NT2/D1 (cell line): Measurements from ENCODE around the gene ZNF408.

Experiments used
- DNase-seq: peaks from one replicate; pipeline ENCODE4 v3.0.0-alpha.2; 2011; ENCODE audit warnings: low read depth, low spot score
- H3K27me3 ChIP-seq: 2 replicates; pipeline ENCODE4 v1.6.0; 2011; ENCODE audit warnings: mild to moderate bottlenecking; ENCODE audit not compliant: insufficient read length, insufficient read depth
- H3K36me3 ChIP-seq: 2 replicates; pipeline ENCODE4 v1.6.1; 2011; ENCODE audit warnings: mild to moderate bottlenecking, low read length, mixed read lengths; ENCODE audit not compliant: insufficient read depth, insufficient read length
- H3K4me1 ChIP-seq: 2 replicates; pipeline ENCODE4 v1.5.1; 2011; ENCODE audit not compliant: insufficient read depth, insufficient read length
- H3K4me3 ChIP-seq: 2 replicates; pipeline ENCODE4 v1.5.1; 2011; ENCODE audit warnings: low read depth; ENCODE audit not compliant: insufficient read length
- H3K9ac ChIP-seq: 2 replicates; pipeline ENCODE4 v1.6.0; 2011; ENCODE audit warnings: low read depth; ENCODE audit not compliant: insufficient read length
- H3K9me3 ChIP-seq: 2 replicates; pipeline ENCODE4 v1.5.1; 2011; ENCODE audit warnings: mild to moderate bottlenecking, low read length; ENCODE audit not compliant: insufficient read depth
- SUZ12 ChIP-seq: IDR thresholded peaks from 2 replicates; pipeline ENCODE4 v1.6.1; 2011; ENCODE audit not compliant: insufficient read length, insufficient read depth; ENCODE audit errors: extremely low read depth
- YY1 ChIP-seq: IDR thresholded peaks from 2 replicates; pipeline ENCODE4 v1.6.1; 2011; ENCODE audit not compliant: insufficient read length, insufficient read depth
- ZNF274 ChIP-seq: IDR thresholded peaks from 2 replicates; pipeline ENCODE4 v1.6.1; 2011; ENCODE audit warnings: mild to moderate bottlenecking, low read depth, low read length

ZNF408 gene

DNA sequence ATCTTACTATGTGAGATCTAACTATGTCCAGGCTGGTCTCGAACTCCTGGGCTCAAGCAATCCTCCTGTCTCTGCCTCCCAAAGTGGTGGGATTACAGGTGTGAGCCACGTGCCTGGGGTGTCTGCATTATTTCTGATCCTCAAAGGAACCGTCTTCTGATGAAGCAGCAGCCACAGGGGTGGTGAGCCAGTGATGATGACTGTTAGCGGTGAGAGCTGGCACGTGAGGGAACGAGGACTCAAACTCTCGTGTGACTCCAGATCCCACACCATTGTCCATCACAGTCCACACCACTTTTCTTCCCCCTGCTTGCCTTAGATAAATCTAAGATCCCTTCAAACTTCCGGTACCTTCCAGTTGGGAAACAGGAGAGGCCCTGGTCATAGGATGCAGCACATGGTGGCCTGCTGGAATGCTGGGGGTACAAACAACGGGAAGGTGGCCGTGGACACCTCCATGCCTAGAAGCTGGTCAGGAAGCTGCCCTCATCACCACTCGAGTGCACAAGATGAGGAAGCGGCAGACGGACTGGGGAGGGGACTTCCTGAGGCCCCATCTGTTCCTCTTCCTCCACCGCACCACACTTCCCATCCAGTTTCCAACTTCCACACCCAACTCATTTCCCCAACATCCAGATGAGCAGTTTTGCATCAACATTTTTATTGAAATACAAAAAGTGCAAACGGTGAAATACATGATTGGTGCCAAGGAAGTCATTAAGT is 24.2 kb upstream of the ZNF408 start:
- Histone ChIP-seq H3K27me3 (no peaks in the 10 kb centered on the region), H3K9me3 (no peaks in the 10 kb centered on the region), H3K36me3 (peaks cover 76% of the 10 kb centered on the region), H3K4me1 (peaks cover 36% of the 10 kb centered on the region), H3K4me3 (no peak overlapping the region), H3K9ac (no peak overlapping the region)
- no peak for DNase-seq
- TF ChIP-seq YY1, result no peak

DNA sequence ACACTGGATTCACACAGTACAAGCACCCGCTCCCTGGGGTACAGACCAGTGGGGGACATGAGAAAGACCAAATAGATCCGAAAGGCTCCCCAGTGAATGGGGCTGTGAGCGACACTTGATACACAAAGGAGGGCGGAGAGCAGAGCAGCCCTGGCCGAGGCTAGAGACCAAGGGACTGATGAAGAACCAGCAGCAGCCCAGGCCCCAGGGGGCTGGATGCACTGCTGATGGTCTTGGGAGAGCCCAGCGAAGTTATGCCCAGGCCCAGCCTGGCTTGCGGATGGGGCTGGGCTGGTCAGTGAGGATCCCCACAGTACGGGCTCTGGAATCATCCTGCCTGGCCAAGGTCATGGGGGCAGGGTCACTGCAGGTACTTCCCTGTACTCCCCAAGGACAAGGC is 23.7 kb upstream of the ZNF408 start:
- Histone ChIP-seq H3K36me3 (peaks cover 76% of the 10 kb centered on the region), H3K27me3 (no peaks in the 10 kb centered on the region), H3K4me1 (peaks cover 36% of the 10 kb centered on the region), H3K9ac (no peak overlapping the region), H3K4me3 (no peak overlapping the region), H3K9me3 (no peaks in the 10 kb centered on the region)
- DNase-seq, result no peak
- TF ChIP-seq ZNF274, result no peak

DNA sequence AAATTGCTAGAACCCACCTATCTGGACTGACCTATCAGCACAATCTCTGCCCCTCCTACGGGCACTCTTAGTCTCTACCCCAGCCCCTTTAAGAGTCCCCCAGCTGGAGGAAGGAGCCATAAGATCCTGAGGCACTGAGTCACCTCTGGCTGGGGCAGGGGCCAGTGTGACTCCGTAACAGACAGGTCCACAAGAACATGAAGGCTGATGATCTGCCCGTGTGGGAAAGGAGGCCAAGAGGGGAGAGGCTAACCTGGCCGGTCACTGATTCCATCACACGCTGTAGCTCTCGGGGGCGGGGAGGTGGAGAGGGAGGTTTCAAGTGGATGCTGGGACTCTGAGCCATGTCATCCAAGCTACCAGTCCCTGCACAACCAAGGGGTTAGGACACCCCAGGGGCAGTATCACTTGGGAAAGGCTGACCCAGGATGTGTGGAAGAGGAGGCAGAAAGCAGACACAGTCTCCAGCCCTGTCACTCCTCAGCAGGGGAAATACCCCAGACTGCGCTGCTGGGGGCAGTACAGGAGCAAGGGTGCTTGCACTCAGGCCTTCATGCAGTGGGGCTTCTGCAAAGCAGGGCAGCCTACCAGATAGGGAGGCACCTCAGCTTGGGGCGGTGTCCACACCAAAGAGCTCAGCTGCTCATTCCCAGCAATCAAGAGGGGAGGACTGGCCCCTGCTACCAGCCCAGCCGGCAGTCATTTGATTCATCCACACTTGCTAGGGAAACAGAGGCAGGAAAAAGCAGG is 22.7 kb upstream of the ZNF408 start:
- Histone ChIP-seq H3K9ac (peak overlapping the region; percentile 43), H3K9me3 (no peaks in the 10 kb centered on the region), H3K4me3 (no peak overlapping the region), H3K4me1 (peaks cover 35% of the 10 kb centered on the region), H3K27me3 (no peaks in the 10 kb centered on the region), H3K36me3 (peaks cover 68% of the 10 kb centered on the region)
- no peak for DNase-seq
- TF ChIP-seq ZNF274 (no peak), YY1 (no peak), SUZ12 (no peak)

DNA sequence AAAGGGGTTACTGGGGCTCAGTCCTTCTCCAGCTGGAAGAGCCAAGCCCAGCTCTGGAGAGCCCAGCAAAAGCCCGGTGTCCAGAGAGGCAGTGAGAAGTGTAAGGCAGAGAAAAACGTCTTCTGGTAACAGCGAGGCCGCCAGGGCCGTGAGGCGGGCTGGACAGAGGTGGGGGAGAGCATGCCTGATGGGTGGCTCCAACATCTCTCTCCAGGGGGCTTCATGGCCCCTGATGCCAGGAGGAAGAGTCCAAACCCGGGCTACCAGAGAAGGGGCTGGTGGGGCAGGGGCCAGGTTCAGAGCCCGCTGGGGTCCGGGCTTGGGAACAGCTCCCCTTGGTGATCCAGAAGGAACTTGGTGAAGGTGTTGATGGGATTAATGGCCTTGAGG is 22.1 kb upstream of the ZNF408 start:
- Histone ChIP-seq H3K4me3 (no peak overlapping the region), H3K9me3 (no peaks in the 10 kb centered on the region), H3K9ac (no peak overlapping the region), H3K27me3 (no peaks in the 10 kb centered on the region), H3K36me3 (peaks cover 65% of the 10 kb centered on the region), H3K4me1 (peaks cover 30% of the 10 kb centered on the region)
- no peak for DNase-seq
- TF ChIP-seq SUZ12, result no peak

DNA sequence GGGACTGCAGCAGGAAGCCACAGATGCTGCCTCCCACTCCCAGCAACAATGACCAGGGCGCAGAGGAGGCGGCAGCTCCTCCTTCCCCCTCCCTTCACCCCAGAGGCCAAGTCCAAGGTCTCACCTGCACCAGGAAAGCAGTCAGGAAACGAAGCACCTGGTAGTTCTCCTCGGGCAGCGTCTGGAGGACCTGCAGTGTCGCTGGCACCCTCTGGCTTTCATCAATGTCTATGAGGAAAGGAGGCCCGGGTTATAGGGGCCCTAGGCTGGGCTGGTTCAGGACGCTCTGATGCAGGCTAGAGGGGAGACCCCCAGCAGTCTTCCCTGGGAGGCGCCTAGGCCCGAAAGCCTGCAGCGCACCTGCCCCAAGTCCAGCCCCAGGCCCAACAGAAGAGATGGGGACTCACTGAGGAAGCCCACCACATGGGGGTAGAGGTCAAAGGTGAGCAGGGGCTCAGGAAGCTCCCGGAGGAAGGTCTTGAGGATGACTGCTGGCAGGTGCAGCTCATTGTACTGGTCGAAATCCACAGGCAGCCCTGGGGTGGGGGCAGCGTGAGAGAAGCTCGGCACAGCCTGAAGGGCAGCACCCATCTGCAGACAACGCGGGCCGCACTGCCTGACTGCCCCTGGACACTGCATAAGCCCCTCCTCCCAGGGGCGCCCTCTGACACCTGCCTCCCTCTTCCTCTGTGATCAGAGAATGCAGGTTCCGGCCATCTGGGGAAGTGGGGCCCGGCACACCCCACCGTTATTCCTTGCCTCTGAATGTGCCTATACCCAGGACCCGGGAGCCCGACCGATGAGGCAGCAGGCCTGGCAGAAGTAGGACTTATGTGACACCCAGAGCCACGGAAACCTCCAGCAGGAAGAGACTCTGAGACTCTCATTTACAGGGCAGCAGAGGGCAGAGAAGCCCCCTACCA is 21.3 kb upstream of the ZNF408 start:
- peaks cover 25% of the 10 kb centered on the region for H3K4me1 ChIP-seq
- no peak overlapping the region for H3K4me3 ChIP-seq
- peaks cover 66% of the 10 kb centered on the region for H3K36me3 ChIP-seq
- H3K9me3 ChIP-seq, result no peaks in the 10 kb centered on the region
- DNase-seq, result no peak
- no peaks in the 10 kb centered on the region for H3K27me3 ChIP-seq
- TF ChIP-seq YY1 (no peak), SUZ12 (no peak), ZNF274 (no peak)
- no peak overlapping the region for H3K9ac ChIP-seq

DNA sequence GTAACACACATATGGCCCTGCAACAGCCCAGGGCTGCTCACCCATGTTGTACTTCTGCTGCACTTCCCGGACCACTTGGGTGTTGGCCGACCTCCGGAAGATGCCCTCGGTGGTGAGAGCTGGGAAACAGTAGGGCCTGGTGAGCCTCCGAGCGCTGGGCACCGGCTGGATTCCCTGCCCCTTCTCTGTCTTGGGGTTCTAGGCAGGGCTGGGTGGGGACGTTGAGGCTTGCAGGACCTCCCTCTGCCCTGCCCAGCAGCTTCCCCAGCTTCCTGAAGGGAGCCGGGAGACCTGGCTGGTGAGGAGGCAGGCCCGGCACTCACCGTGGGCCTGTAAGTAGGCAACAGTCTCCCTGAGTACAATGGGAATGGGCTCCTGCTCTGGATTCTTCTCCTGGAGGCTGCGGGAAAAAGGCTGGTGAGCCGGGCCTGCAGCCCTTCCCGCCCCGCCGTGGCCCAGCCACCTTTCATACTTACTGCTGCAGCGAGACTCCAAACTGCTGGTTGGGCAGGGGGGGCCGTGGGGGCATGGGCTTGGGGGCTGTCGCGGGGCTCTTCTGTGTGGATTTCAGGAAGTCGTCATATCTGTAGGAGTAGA is 20.6 kb upstream of the ZNF408 start:
- no peaks in the 10 kb centered on the region for H3K9me3 ChIP-seq
- H3K36me3 ChIP-seq, result peaks cover 66% of the 10 kb centered on the region
- DNase-seq, result no peak
- H3K4me1 ChIP-seq, result peaks cover 25% of the 10 kb centered on the region
- H3K4me3 ChIP-seq, result no peak overlapping the region
- H3K27me3 ChIP-seq, result no peaks in the 10 kb centered on the region
- TF ChIP-seq YY1 (no peak), ZNF274 (no peak), SUZ12 (no peak)
- H3K9ac ChIP-seq, result no peak overlapping the region

DNA sequence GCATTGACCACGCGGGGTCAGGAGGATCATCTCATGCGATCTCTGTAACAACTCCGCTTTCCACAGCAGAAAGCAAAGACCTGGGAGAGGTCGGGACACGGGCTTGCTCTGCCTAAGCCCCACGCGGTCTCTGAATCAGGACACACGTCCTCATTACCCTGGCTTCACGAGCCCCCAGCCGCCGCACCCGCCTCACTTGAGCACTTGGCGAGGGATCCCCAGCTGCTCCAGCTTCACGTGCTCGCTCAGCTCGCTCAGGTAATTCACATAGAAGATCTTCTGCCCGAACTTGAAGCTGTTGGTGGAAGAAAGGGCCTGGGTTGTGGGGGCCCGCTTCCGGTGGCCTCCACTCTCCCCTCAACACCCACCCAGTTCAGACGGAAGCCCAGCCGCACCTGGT is 20.0 kb upstream of the ZNF408 start:
- H3K27me3 ChIP-seq, result no peaks in the 10 kb centered on the region
- no peaks in the 10 kb centered on the region for H3K9me3 ChIP-seq
- H3K36me3 ChIP-seq, result peaks cover 68% of the 10 kb centered on the region
- no peak for DNase-seq
- no peak overlapping the region for H3K4me3 ChIP-seq
- TF ChIP-seq ZNF274 (no peak), SUZ12 (no peak), YY1 (no peak)
- H3K4me1 ChIP-seq, result peaks cover 20% of the 10 kb centered on the region
- no peak overlapping the region for H3K9ac ChIP-seq
